Esophagus squamous epithelium (tissue), 5 donors: ENCODE measurements around the gene RHOT2. TPM values are rescaled to one million over a fixed set of nuclear protein-coding genes. Genes with fewer than 3 reads are reported as not detected.

Source experiments
- DNase-seq: peaks from one replicate; lab custom pipeline; 2025; lab: John Stamatoyannopoulos, UW
- H3K27ac ChIP-seq, 4 donors: fragments of 200-600 bp; sonication (generic); one replicate each; pipeline ENCODE4 v1.5.1; 2016 to 2019; ENCODE audit warnings: mild to moderate bottlenecking in 1 of 4
- H3K27me3 ChIP-seq, 4 donors: fragments of 200-600 bp; sonication (generic); 1 replicate in 3 of 4; 2 replicates in 1 of 4; pipeline versions ENCODE4 v1.5.1 to v1.6.0; 2017 to 2021; ENCODE audit warnings: antibody characterized with exemption in 1 of 4
- H3K36me3 ChIP-seq, 3 donors: fragments of 200-600 bp; sonication (generic); one replicate each; pipeline ENCODE4 v1.5.1; 2016 to 2019
- H3K4me1 ChIP-seq, 3 donors: fragments of 200-600 bp; sonication (generic); one replicate each; pipeline ENCODE4 v1.5.1; 2017 to 2019
- H3K4me3 ChIP-seq, 4 donors: fragments of 200-600 bp; sonication (generic); 1 replicate in 3 of 4; 2 replicates in 1 of 4; pipeline ENCODE4 v1.5.1; 2016 to 2019; ENCODE audit warnings: mild to moderate bottlenecking in 2 of 4, moderate library complexity in 1 of 4
- H3K9me3 ChIP-seq, 3 donors: fragments of 200-600 bp; sonication (generic); one replicate each; pipeline ENCODE4 v1.5.1; 2016 to 2019
- POLR2A ChIP-seq, 4 donors: fragments of 450-650 bp; IDR thresholded peaks; one replicate each; pipeline ENCODE4 v1.6.1; 2017; ENCODE audit warnings: antibody characterized with exemption in 4 of 4, mild to moderate bottlenecking in 4 of 4, moderate library complexity in 3 of 4
- WGBS, 2 donors: methylation state at CpG; one replicate each; pipeline ENCODE4 v1.1.5; 2018; 5-methylcytosine and 5-hydroxymethylcytosine counted together
- intact Hi-C: fragments of 100-400 bp; cut with DNase I; formaldehyde crosslinking; loops from one replicate; pipeline ENCODE4 v1.15.0; 2022
- total RNA-seq, 4 donors: library from RNA; depleted of rRNA; stranded (reverse); fragments of >200 nt; gene quantifications; one replicate each; pipeline ENCODE4 v1.1.0, GENCODE V29; 2016
- TF ChIP-seq, protein P1 (sequence below), 6 experiments: fragments of 450-650 bp in 4 of 6; fragments of 200-600 bp in 2 of 6; sonication (generic) in 2 of 6; IDR thresholded peaks; one replicate each; pipeline ENCODE4 v1.5.1; 2016 to 2019; ENCODE audit warnings: antibody characterized with exemption in 6 of 6, mild to moderate bottlenecking in 4 of 6, moderate library complexity in 4 of 6
- donor health status: DM: yes; HTN: yes; CAD: no.

The RHOT2 gene
- total RNA-seq, 4 donors from 2014 or later: 28.4 to 70.2 (median 48.9) TPM

DNA sequence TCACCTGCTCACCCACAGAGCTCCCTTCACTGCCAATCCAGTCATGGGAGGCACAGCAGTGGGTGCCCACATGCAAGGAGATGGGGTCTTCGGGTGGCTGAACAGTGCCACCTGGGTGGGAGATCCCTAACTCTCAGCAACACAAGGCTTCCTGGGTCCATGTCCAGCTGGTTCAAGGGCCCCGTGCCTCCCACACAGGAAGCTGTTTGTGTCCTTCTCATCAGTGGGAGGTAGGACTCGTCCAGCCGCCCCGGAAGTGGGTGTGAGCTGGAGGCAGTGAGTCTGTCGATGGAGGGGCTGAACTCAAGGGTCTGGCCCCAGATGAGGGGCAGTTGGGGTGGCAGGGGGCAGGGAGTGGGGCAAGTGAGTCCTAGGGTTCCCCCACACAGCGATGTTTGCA, 36.1 kb downstream of the RHOT2 start:
- Histone ChIP-seq H3K4me3 (no peak overlapping the region), H3K27me3 (peaks cover 32 to 100% (median 52%) of the 10 kb centered on the region in 4 donors), H3K27ac (no peak overlapping the region), H3K4me1 (peaks cover 6 to 57% (median 27%) of the 10 kb centered on the region in 3 donors), H3K9me3 (no peaks in the 10 kb centered on the region), H3K36me3 (no peaks in the 10 kb centered on the region)
- intact Hi-C loops: no loop called here
- no peak for DNase-seq
- TF ChIP-seq, protein P1, sequence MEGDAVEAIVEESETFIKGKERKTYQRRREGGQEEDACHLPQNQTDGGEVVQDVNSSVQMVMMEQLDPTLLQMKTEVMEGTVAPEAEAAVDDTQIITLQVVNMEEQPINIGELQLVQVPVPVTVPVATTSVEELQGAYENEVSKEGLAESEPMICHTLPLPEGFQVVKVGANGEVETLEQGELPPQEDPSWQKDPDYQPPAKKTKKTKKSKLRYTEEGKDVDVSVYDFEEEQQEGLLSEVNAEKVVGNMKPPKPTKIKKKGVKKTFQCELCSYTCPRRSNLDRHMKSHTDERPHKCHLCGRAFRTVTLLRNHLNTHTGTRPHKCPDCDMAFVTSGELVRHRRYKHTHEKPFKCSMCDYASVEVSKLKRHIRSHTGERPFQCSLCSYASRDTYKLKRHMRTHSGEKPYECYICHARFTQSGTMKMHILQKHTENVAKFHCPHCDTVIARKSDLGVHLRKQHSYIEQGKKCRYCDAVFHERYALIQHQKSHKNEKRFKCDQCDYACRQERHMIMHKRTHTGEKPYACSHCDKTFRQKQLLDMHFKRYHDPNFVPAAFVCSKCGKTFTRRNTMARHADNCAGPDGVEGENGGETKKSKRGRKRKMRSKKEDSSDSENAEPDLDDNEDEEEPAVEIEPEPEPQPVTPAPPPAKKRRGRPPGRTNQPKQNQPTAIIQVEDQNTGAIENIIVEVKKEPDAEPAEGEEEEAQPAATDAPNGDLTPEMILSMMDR (IDR thresholded peaks at IDR 0.05): no peak
- no peak for TF ChIP-seq POLR2A (IDR thresholded peaks at IDR 0.05)
- WGBS, 2 donors: 60 to 67% methylated on average over 1 to 2 of the region's 7 CpGs

DNA sequence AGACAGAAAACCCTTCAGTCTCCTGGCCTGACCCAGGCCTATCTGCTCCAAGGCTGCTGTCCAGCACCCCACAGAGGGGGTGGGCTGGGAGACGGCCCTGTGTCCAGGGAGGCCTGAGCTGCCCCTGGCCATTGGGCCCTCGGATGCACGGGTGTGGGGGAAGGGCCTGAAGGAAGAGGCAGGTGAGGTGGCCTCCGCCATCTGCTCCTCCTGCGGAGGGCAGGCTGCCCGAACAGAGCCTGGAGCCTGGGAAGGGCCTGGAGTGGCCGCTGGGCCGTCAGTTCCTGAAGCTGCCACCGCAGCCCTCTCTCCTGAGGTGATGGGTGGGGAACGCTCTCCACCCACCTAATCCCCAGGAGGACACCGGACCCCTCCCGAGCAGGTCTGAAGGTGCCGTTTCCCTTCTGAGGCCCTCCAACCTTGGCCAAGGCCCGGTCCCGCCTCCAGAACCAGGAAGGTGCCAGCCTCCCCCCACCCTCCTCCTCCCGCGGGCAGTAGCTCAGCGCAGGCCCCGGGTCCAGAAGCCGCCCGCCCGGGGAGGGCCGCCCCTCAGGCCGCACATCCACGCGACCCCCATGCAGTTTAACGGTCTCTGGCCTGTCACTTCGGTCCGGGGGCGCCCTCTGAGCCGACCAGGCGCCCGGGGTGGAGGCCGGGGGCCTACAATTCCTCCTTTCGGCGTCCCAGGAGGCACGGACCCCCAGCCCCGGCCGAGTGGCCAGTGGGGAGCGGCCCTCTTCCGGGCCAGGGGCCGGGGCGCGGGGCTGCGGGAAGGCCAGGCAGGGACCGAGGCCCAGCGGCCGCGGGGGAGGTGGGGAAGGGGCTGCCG, 36.8 kb downstream of the RHOT2 start:
- no peak overlapping the region for H3K27ac ChIP-seq
- H3K27me3 ChIP-seq: peaks cover 32 to 100% (median 56%) of the 10 kb centered on the region in 4 donors
- 3% methylated on average over 8 of the region's 50 CpGs; no CpG with 5 or more reads in 1 of the 2 donors for WGBS, 2 donors
- no peaks in the 10 kb centered on the region for H3K36me3 ChIP-seq
- intact Hi-C loops: no loop called here
- DNase-seq: no peak
- peak overlapping the region in 2 of 4 donors; percentile 41 to 53 for H3K4me3 ChIP-seq
- peaks cover 8 to 56% (median 27%) of the 10 kb centered on the region in 3 donors for H3K4me1 ChIP-seq
- H3K9me3 ChIP-seq: no peaks in the 10 kb centered on the region
- TF ChIP-seq, protein P1 (IDR thresholded peaks at IDR 0.05): no peak
- no peak for TF ChIP-seq POLR2A (IDR thresholded peaks at IDR 0.05)

DNA sequence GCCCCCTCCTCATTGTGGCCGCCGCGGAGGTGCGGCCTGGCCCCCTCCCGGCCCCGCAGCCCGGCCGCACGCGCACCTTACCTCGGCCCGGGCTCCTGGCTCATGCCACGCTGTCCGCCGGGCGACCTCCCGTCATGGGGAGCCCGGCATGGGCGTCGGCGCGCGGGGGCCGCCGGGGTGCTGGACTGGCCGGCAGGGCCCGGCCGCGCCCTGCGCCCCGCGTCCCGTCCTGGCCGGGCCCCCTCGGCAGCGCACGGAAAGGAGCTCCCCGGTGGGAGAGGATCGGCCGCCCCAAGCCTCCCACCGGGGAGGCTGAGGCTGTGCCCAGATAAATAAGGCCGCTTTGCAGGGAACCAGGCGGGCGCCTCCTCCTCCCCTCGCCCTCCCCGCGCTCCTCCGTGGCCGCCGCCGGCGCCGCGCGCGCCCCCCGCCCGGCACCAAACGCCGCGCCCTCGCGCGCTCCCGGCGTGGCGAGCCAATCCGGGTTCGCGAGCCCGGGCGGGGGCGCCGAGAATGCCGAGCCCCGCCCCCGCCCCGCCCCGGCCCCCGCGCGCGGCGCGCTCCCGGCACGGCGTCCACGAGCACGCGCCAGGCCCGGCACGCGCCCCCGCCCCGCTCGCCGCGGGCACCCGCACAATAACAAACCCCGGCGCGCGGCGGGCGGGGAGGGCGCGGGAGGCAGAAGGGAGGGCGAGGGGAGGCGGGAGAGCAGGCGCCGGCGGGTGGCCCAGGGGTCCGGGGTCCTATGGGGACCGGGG, 37.7 kb downstream of the RHOT2 start, which contains the start of gene FBXL16:
Gene FBXL16, minus strand, starts transcription at position 371 of the 758 bp plus-strand sequence. CDS start 8,396 bp downstream, outside the sequence.
- no peak for DNase-seq
- peaks cover 32 to 100% (median 57%) of the 10 kb centered on the region in 4 donors for H3K27me3 ChIP-seq
- H3K9me3 ChIP-seq: no peaks in the 10 kb centered on the region
- H3K4me3 ChIP-seq: peak within 1 kb of the TSS in 3 of 4 donors; percentile 6 to 53 (median 41)
- WGBS, 2 donors: 3% methylated on average over 17 of the region's 115 CpGs; no CpG with 5 or more reads in 1 of the 2 donors
- peaks cover 10 to 56% (median 25%) of the 10 kb centered on the region in 3 donors for H3K4me1 ChIP-seq
- H3K27ac ChIP-seq: no peak within 1 kb of the TSS
- TF ChIP-seq, protein P1 (IDR thresholded peaks at IDR 0.05): no peak
- TF ChIP-seq POLR2A (IDR thresholded peaks at IDR 0.05): no peak
- no peaks in the 10 kb centered on the region for H3K36me3 ChIP-seq
- intact Hi-C loops: no loop called here

DNA sequence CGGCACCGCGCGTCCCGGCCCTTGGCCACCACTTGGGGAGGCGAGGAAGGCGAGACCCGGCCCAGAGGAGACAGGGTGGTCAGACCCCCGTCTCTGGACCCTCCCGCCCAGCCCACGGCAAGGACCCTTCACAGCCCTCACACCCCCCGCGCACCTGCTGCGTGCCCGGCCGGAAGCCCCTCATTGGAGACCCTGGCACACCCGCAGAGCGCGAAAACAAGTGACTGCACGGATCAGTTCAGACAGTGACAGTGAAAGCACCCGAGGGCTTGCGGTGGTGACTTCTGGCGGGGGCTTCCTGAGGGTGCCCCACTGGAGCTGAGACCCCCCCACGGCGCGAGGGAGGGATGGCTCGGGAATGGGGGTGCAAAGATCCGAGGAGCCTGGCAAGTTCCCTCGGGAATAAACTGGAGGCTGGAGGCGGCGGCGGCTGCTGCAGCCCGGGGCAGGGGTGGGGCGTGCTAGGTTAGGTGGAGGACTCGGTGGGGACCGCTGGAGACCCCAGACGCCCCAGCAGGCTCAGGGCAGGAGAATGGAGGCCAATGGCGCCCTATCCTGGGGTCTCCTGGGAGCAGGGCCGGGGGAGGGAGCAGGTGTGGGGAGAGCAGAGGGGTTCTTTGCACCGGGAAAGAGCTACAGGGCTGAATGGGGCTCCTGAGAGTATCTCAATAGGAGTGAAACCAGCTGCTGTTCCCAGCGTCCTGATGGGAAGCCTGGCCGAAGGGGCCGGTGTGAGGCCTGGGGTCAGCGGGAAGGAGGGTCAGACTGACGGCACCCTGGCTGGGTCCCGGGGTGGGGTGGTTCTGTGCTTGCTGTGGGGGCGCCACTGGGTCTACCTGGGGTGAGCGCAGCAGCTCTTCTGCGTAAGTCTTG, 38.5 kb downstream of the RHOT2 start:
- peak overlapping the region in 2 of 4 donors; percentile 41 to 53 for H3K4me3 ChIP-seq
- no peak overlapping the region for H3K27ac ChIP-seq
- TF ChIP-seq POLR2A (IDR thresholded peaks at IDR 0.05): no peak
- TF ChIP-seq, protein P1 (IDR thresholded peaks at IDR 0.05): no peak
- H3K4me1 ChIP-seq: peaks cover 12 to 57% (median 17%) of the 10 kb centered on the region in 3 donors
- intact Hi-C loops: no loop called here
- H3K9me3 ChIP-seq: no peaks in the 10 kb centered on the region
- DNase-seq: no peak
- WGBS, 2 donors: 0% methylated on average over 2 to 10 of the region's 49 CpGs
- H3K27me3 ChIP-seq: peaks cover 32 to 100% (median 59%) of the 10 kb centered on the region in 4 donors
- H3K36me3 ChIP-seq: no peaks in the 10 kb centered on the region
